K562 (cell line): ENCODE measurements around the gene EDRF1.

Experiments used
- CBX2 ChIP-seq: fragments of 200-600 bp; sonication (generic); IDR thresholded peaks from one replicate; pipeline ENCODE4 v1.6.1; 2012; ENCODE audit warnings: mild to moderate bottlenecking, low read length, inconsistent platforms; ENCODE audit not compliant: insufficient read depth, poor library complexity, severe bottlenecking
- CREB1 ChIP-seq, 2 experiments: sonication (generic) in 1 of 2; formaldehyde crosslinking in 1 of 2; IDR thresholded peaks; 2 replicates each; pipeline versions ENCODE4 v1.6.1 to v1.8.0; 2012 to 2022; ENCODE audit warnings: inconsistent platforms in 1 of 2, mild to moderate bottlenecking in 1 of 2, missing genetic modification reagents in 1 of 2, moderate library complexity in 1 of 2
- CTCF ChIP-seq, 3 experiments: IDR thresholded peaks in 2 of 3; conservative IDR thresholded peaks in 1 of 3; 2 replicates each; pipeline ENCODE4 v1.5.1; 2011 to 2012; ENCODE audit warnings: low read length in 3 of 3, mild to moderate bottlenecking in 3 of 3, control low read depth in 2 of 3, improper control_type of control experiment in 1 of 3, inconsistent platforms in 1 of 3, low read depth in 1 of 3, mixed read lengths in 1 of 3, moderate library complexity in 1 of 3; ENCODE audit not compliant: insufficient read depth in 2 of 3
- CXXC5 ChIP-seq: fragments of 250-450 bp; sonication (Bioruptor Pico); IDR thresholded peaks from 2 replicates; pipeline ENCODE4 v1.8.0; 2022; ENCODE audit warnings: inconsistent platforms, mild to moderate bottlenecking, moderate library complexity
- JUN ChIP-seq, 2 experiments: sonication (generic) in 1 of 2; formaldehyde crosslinking in 1 of 2; IDR thresholded peaks; 2 replicates each; pipeline versions ENCODE4 v1.6.1 to v1.8.0; 2012 to 2022; ENCODE audit warnings: borderline replicate concordance in 2 of 2, mild to moderate bottlenecking in 2 of 2, improper control_type of control experiment in 1 of 2, low read depth in 1 of 2, low read length in 1 of 2, missing genetic modification reagents in 1 of 2
- KLF13 ChIP-seq: fragments of 450-650 bp; IDR thresholded peaks from 2 replicates; pipeline ENCODE4 v1.6.1; 2016; ENCODE audit warnings: missing genetic modification characterization, low read depth, mild to moderate bottlenecking, missing compliant biosample characterization, moderate library complexity, borderline replicate concordance
- NBN ChIP-seq: fragments of 450-650 bp; IDR thresholded peaks from 2 replicates; pipeline ENCODE4 v1.6.1; 2016; ENCODE audit warnings: low read depth, mild to moderate bottlenecking
- NR3C1 ChIP-seq: sonication (generic); formaldehyde crosslinking; IDR thresholded peaks from 2 replicates; pipeline ENCODE4 v1.8.1; 2022; ENCODE audit warnings: missing genetic modification reagents
- NR4A1 ChIP-seq, 2 experiments: fragments of 250-450 bp in 1 of 2; fragments of 450-650 bp in 1 of 2; sonication (Bioruptor Pico) in 1 of 2; IDR thresholded peaks; 2 replicates each; pipeline versions ENCODE4 v1.4.0 to v1.6.1; 2016 to 2020; ENCODE audit warnings: mild to moderate bottlenecking in 2 of 2, missing compliant biosample characterization in 1 of 2, missing genetic modification characterization in 1 of 2, moderate library complexity in 1 of 2
- SAP30 ChIP-seq: fragments of 200-600 bp; sonication (generic); IDR thresholded peaks from 2 replicates; pipeline ENCODE4 v1.6.1; 2012; ENCODE audit warnings: borderline replicate concordance, low read depth, mild to moderate bottlenecking, moderate library complexity, low read length, control low read depth, inconsistent platforms; ENCODE audit not compliant: insufficient read depth, poor library complexity, severe bottlenecking
- ZNF212 ChIP-seq: fragments of 450-650 bp; formaldehyde crosslinking; IDR thresholded peaks from 2 replicates; pipeline ENCODE4 v1.4.0; 2020; ENCODE audit warnings: mild to moderate bottlenecking
- ZNF512 ChIP-seq: IDR thresholded peaks from 2 replicates; pipeline ENCODE4 v1.6.1; 2016; ENCODE audit warnings: missing genetic modification characterization, missing compliant biosample characterization

GRCh38 chr10:125797424-125797823, 77.9 kb downstream of the EDRF1 start:
- no peak for TF ChIP-seq ZNF512 (tag)
- no peak for TF ChIP-seq NR4A1 (CRISPR knock-in tag; IDR thresholded peaks at IDR 0.05)
- no peak for TF ChIP-seq NR4A1 (tag; IDR thresholded peaks at IDR 0.05)
- no peak for TF ChIP-seq NR3C1 (CRISPR knock-in tag)
- TF ChIP-seq ZNF212 (CRISPR knock-in tag) = no peak
- TF ChIP-seq CTCF (IDR thresholded peaks at IDR 0.05 in 2 of 3, conservative IDR thresholded peaks at IDR 0.05 in 1 of 3; ENCODE audit: insufficient read depth in 2 of 3, low read depth in 1 of 3, low read length in 3 of 3) = no peak
- no peak for TF ChIP-seq SAP30
- TF ChIP-seq CBX2 = no peak
- TF ChIP-seq JUN (IDR thresholded peaks at IDR 0.05; ENCODE audit: borderline replicate concordance, low read depth, low read length) = no peak
- TF ChIP-seq JUN (CRISPR knock-in tag; IDR thresholded peaks at IDR 0.05; ENCODE audit: borderline replicate concordance) = no peak
- no peak for TF ChIP-seq KLF13 (tag)
- TF ChIP-seq NBN = no peak
- TF ChIP-seq CXXC5 = no peak
- no peak for TF ChIP-seq CREB1 (IDR thresholded peaks at IDR 0.05)
- no peak for TF ChIP-seq CREB1 (CRISPR knock-in tag; IDR thresholded peaks at IDR 0.05)
